ENCODE results near the gene TYMP. TPM values are rescaled to one million over a fixed set of nuclear protein-coding genes. Genes with fewer than 3 reads are reported as not detected.

Gene TYMP
- total and polyA plus RNA-seq, 10 of the 15 experiments (the other 5 are each of a cell fraction or from before 2014, with no cell fraction given) = 0.42 to 57.8 (median 24.6) TPM

- TF ChIP-seq CEBPB (IDR thresholded peaks at IDR 0.05; ENCODE audit: borderline replicate concordance in 1 of 2, low read depth in 2 of 2, low read length in 2 of 2) (no peak), POLR2A (IDR thresholded peaks at IDR 0.05; ENCODE audit: low read depth, low read length) (no peak), HDAC6 (IDR thresholded peaks at IDR 0.05; ENCODE audit: unreplicated experiment) (no peak), KAT2A (conservative IDR thresholded peaks at IDR 0.05; ENCODE audit: control insufficient read depth, low read depth, low read length) (no peak), SIX5 (IDR thresholded peaks at IDR 0.05; ENCODE audit: low read depth, low read length, severe bottlenecking) (no peak), BCLAF1 (IDR thresholded peaks at IDR 0.05) (no peak), IRF5 (IDR thresholded peaks at IDR 0.05; ENCODE audit: borderline replicate concordance) (no peak), TBL1XR1 (IDR thresholded peaks at IDR 0.05; ENCODE audit: low read depth, low read length) (no peak), NFXL1 (IDR thresholded peaks at IDR 0.05; ENCODE audit: borderline replicate concordance) (no peak), HSF1 (IDR thresholded peaks at IDR 0.05; ENCODE audit: low read depth, low read length) (no peak), RBBP5 (conservative IDR thresholded peaks at IDR 0.05) (no peak), SMAD5 (IDR thresholded peaks at IDR 0.05; ENCODE audit: low read depth) (no peak; the same call in 1 of the 2 replicates), RELA (IDR thresholded peaks at IDR 0.05; ENCODE audit: borderline replicate concordance, partially characterized antibody) (no peak), NR2F1 (conservative IDR thresholded peaks at IDR 0.05) (peak; percentile 79), TCF7 (IDR thresholded peaks at IDR 0.05; ENCODE audit: borderline replicate concordance) (no peak), BHLHE40 (IDR thresholded peaks at IDR 0.05; ENCODE audit: borderline replicate concordance in 1 of 2, low read depth in 2 of 2, low read length in 1 of 2) (peak; percentile 45 to 90; a peak in 3 of 4 replicates), SMC3 (IDR thresholded peaks at IDR 0.05; ENCODE audit: borderline replicate concordance, low read length) (no peak), IKZF1 (conservative IDR thresholded peaks at IDR 0.05) (peak; percentile 54; the same call in 1 of the 2 replicates), ZBED1 (IDR thresholded peaks at IDR 0.05; ENCODE audit: borderline replicate concordance) (no peak), MTA2 (IDR thresholded peaks at IDR 0.05; ENCODE audit: low read depth) (no peak), ZBTB33 (IDR thresholded peaks at IDR 0.05) (no peak), ZNF274 (IDR thresholded peaks at IDR 0.05; ENCODE audit: insufficient read depth, insufficient read length) (no peak), USF2 (IDR thresholded peaks at IDR 0.05; ENCODE audit: borderline replicate concordance, low read depth, low read length) (no peak)
Measured at GRCh38 chr22:50531546-50531961, 1.7 kb upstream of the TYMP start (continued).
